ENCODE measurements around the gene USP44.

The USP44 gene

GRCh38 chr12:95545303-95545702, 6.0 kb downstream of the USP44 start:
- TF ChIP-seq, protein P1, sequence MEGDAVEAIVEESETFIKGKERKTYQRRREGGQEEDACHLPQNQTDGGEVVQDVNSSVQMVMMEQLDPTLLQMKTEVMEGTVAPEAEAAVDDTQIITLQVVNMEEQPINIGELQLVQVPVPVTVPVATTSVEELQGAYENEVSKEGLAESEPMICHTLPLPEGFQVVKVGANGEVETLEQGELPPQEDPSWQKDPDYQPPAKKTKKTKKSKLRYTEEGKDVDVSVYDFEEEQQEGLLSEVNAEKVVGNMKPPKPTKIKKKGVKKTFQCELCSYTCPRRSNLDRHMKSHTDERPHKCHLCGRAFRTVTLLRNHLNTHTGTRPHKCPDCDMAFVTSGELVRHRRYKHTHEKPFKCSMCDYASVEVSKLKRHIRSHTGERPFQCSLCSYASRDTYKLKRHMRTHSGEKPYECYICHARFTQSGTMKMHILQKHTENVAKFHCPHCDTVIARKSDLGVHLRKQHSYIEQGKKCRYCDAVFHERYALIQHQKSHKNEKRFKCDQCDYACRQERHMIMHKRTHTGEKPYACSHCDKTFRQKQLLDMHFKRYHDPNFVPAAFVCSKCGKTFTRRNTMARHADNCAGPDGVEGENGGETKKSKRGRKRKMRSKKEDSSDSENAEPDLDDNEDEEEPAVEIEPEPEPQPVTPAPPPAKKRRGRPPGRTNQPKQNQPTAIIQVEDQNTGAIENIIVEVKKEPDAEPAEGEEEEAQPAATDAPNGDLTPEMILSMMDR (conservative IDR thresholded peaks at IDR 0.05; ENCODE audit: low read depth) = no peak
- POLR2A ChIA-PET (ENCODE audit: low non-redundant PET) = no interaction called here
- H3K27ac ChIP-seq = no peak overlapping the region
- CTCF ChIA-PET = no interaction called here
- DNase-seq (ENCODE audit: low spot score) = no peak

DNA sequence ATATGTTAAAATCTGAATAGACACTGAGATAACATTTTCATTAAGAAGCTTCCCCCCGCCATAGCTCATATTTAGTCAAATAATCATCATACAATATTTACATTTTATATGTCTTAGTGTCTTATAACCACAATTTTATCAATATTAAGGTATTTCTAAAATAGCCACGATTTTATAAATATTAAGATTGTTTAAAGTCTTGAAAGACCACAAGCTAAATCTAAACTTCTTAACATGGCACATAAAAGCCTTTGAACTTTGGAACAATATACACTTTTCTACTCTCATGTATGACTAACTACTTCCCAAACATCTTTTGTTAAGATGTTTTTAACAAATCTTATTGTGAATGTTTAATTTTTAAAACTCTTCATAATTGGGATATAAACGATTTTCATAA, 6.5 kb downstream of the USP44 start:
- no peak for DNase-seq (ENCODE audit: low spot score)
- CTCF ChIA-PET = no interaction called here
- H3K27ac ChIP-seq = no peak overlapping the region
- TF ChIP-seq, protein P1 (conservative IDR thresholded peaks at IDR 0.05; ENCODE audit: low read depth) = no peak
- POLR2A ChIA-PET (ENCODE audit: low non-redundant PET) = no interaction called here

DNA sequence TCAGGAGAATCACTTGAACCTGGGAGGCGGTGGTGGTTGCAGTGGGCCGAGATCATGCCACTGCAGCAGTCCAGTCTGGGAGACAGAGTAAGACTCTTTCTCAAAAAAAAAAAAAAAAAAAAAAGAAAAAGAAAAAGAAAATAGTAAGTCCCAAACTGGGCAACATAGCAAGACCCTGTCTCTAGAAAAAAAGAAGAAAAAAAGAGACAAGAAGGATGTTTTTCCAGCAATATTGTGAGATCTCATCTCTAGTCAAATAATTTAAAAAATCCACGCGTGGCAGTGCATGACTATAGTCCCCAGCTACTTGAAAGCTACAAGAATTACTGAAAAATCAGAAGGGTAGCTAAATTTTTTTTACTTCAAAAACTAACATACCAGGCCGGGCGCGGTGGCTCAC, 8.0 kb downstream of the USP44 start:
- H3K27ac ChIP-seq = no peak overlapping the region
- ChIA-PET POLR2A (ENCODE audit: low non-redundant PET) (no interaction called here), CTCF (no interaction called here)
- TF ChIP-seq, protein P1 (conservative IDR thresholded peaks at IDR 0.05; ENCODE audit: low read depth) = no peak
- DNase-seq (ENCODE audit: low spot score) = no peak

DNA sequence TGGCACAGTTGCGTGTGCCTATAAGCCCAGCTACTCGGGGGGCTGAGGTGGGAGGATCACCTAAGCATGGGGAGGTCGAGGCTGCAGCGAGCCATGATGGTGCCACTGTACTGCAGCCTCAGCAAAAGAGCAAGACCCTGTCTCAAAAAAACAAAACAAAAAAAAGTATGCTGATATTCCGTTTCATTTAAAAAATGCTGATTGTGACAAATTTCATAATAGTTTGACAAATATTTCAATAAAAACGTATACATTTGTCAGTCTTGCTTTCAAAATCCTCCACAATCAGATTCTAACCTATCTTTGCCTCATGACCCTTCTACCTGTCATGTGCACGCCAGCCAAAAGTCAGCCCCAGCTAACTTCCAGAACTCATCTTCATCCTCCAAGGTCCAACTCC, 9.8 kb downstream of the USP44 start:
- ChIA-PET POLR2A (ENCODE audit: low non-redundant PET) (no interaction called here), CTCF (interaction anchor here (0.6 to 0.7 kb wide), 2 partner anchors 31 to 1792 kb away, joined by 3 read pairs; no protein-coding TSS in a partner anchor)
- H3K27ac ChIP-seq = no peak overlapping the region

GRCh38 chr12:95538656-95539055, 12.6 kb downstream of the USP44 start:
- no peak for DNase-seq (ENCODE audit: low spot score)
- H3K27ac ChIP-seq = no peak overlapping the region
- ChIA-PET CTCF (interaction anchor here (0.7 kb wide), 1 partner anchor 240 kb away, joined by 3 read pairs; no protein-coding TSS in a partner anchor), POLR2A (ENCODE audit: low non-redundant PET) (no interaction called here)
- TF ChIP-seq, protein P1 (conservative IDR thresholded peaks at IDR 0.05; ENCODE audit: low read depth) = no peak

More for the DNA sequence above, 9.8 kb downstream of the USP44 start:
- DNase-seq (ENCODE audit: low spot score) = no peak
- TF ChIP-seq, protein P1 (conservative IDR thresholded peaks at IDR 0.05; ENCODE audit: low read depth) = no peak

GRCh38 chr12:95538006-95538405, 13.3 kb downstream of the USP44 start:
- no peak overlapping the region for H3K27ac ChIP-seq
- TF ChIP-seq, protein P1 (conservative IDR thresholded peaks at IDR 0.05; ENCODE audit: low read depth) = no peak
- ChIA-PET CTCF (interaction anchor here (0.7 kb wide), 1 partner anchor 240 kb away, joined by 3 read pairs; no protein-coding TSS in a partner anchor), POLR2A (ENCODE audit: low non-redundant PET) (no interaction called here)
- DNase-seq (ENCODE audit: low spot score) = no peak

Data from RWPE1 (cell line).